LNCAP (cell line): ENCODE results near the gene PTPRD.

Source experiments
- CTCF ChIP-seq: fragments of 450-650 bp; IDR thresholded peaks from 2 replicates; pipeline ENCODE4 v1.5.1; 2017; ENCODE audit warnings: mild to moderate bottlenecking

The PTPRD gene

DNA sequence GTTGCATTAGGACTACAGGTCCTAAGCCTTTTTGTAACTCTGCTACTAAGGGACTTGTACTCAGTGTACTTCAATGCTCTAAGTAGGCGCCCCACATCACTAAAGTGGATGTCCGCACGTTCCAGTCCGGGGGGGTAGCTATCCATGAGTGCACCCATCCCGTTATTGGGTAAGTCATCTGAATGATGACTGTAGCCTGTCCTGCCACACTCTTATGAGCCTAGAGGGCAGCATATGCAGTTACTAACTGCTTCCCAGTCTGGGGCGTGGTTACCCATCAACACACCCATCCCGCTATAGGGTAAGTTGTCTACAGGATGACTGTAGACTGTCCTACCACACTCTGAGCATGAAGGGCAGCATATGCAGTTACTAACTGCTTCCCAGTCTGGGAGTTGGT lies 1053.9 kb downstream of the PTPRD start:
- TF ChIP-seq CTCF = no peak

- TF ChIP-seq CTCF = no peak
Observed at GRCh38 chr9:9557804-9558334, 1054.9 kb downstream of the PTPRD start.

DNA sequence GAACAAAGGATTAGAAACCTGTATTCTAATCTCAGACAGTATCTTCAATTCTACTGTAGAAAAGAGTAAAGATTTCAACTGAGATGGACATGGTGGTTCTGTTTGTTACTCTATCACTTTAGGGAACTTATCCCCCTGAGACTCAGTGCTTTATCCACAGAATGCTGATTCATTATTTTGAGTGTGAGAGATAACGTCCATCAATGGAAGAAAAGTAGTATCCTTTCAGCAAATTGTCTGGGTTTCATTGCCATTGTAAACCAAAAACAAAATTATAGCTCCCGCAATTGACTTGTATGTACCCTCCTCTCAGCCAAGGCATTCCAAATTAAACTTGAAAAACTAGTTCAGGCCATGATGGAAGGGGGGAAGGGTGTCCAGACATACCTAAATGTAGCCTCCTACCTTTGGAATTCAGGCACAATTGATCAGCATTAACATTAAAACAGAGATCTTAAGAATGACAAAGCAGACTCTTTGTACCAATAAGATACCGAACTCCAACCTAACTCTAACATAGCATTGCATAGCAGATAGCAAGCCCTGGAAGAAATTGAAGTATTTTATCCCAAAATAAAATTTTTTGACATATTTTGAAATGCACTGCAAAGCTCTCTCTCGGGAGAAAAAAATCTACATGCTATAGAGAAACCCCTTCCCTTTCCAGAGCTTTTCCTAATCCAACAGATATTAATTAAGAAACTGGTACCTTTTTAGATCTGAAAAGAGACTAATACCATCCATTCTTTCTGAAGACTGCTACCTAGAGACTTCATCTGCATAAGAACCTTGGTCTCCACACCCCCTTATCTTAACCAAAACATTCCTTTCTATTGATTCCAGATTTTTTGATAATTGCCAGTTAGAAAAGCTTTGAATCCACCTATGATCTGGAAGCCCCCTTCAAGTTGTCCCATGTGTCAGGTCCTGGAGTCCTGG lies 1055.7 kb downstream of the PTPRD start:
- TF ChIP-seq CTCF = no peak

DNA sequence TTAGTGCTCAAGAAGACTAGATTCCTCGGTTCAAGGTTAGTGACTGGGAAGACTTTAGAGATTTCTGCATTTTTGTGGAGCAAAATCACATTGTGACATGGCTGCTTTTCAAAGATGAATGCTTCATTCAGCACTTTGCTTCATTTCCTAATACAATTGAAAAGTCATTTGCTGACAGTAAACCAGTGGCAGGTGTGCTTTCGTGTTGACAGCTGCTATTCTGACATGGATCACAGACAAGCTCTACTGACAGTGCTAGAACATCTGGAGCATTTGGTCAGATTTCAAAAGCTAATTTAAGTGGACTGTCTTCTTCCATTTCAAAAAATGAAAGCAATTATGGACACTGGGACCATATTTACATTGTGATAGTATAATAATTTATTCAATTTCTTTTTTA lies 1060.1 kb downstream of the PTPRD start:
- no peak for TF ChIP-seq CTCF

GRCh38 chr9:9538766-9539165 lies 1074.0 kb downstream of the PTPRD start:
- no peak for TF ChIP-seq CTCF

DNA sequence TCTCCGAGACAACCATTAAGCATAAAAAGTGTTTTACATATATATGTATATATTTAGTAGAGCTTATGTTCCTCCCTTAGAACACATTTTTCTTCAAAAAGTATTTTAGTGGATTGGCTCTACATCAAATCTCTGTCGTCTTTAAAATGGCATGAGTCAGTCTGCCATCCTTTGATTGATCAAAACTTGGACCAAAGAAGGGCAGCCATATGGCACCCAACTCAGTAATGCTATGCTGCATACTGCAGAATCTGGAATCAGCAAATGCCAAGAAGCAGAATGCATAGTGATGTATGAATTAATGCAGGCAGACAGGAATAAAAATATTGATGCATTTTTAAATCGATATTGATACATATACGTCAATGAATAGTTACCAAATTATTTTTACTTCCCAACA lies 1074.4 kb downstream of the PTPRD start:
- TF ChIP-seq CTCF = no peak

DNA sequence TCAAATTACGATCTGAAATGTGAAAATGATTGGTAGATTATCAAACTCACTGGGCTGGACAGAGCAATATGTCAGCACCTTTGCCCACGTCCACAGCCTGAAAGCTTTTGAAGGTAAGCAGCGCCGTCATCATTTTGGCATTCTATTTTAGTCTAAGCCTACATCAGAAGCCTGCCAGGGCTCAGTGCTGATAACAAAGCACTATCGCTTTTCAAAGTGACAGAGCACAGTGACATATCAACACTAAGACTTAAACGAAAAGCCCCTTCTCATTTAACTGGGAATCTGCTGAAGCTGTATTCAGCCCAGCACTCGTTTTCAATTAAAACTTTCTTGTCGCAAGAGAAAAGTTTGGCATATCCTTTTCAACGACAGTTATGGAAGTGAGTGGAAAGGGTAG lies 1076.3 kb downstream of the PTPRD start:
- TF ChIP-seq CTCF = no peak
